ENCODE results near the gene AK9. TPM values are rescaled to one million over a fixed set of nuclear protein-coding genes. Genes with fewer than 3 reads are reported as not detected.
A peak's percentile ranks its signal among the peaks of the same experiment; 100 is the strongest.

Gene AK9
- total and polyA plus RNA-seq, 2 of the 8 experiments (the other 6 are each of a cell fraction or from before 2014, with no cell fraction given): 1.8 to 2.2 TPM

GRCh38 chr6:109490713-109491112 lies 200.3 kb downstream of the AK9 start:
- Histone ChIP-seq H4K20me1 (replicated peaks in 1 of 2; ENCODE audit: control insufficient read depth in 1 of 2, insufficient read depth in 2 of 2, low read length in 2 of 2) (no peaks in the 10 kb centered on the region), H3K4me1 (replicated peaks in 1 of 4; ENCODE audit: control insufficient read depth in 3 of 4, insufficient read depth in 4 of 4, low read length in 3 of 4) (peaks cover 3 to 23% (median 18%) of the 10 kb centered on the region in 4 experiments; a peak in 6 of 7 replicates), H3K4me3 (ENCODE audit: extremely low read depth in 1 of 4, insufficient read depth in 2 of 4, low read depth in 3 of 4, low read length in 4 of 4) (no peak overlapping the region), H3K4me2 (ENCODE audit: insufficient read depth in 1 of 2, low read depth in 2 of 2, low read length in 2 of 2) (peak overlapping the region in 1 of 2 experiments; percentile 59; a peak in 1 of 4 replicates), H3K56ac (replicated peaks; ENCODE audit: insufficient read length, low read depth, low read length) (no peak overlapping the region), H2BK20ac (ENCODE audit: low read length) (no peak overlapping the region), H3K27me3 (replicated peaks in 1 of 4; ENCODE audit: control insufficient read depth in 3 of 4, extremely low read depth in 1 of 4, insufficient read depth in 3 of 4, low read length in 3 of 4) (no peaks in the 10 kb centered on the region), H2AK5ac (ENCODE audit: low read depth, low read length) (no peak overlapping the region), H3K79me1 (ENCODE audit: low read depth, low read length) (no peaks in the 10 kb centered on the region), H3K27ac (ENCODE audit: low read depth, low read length) (no peak overlapping the region), H4K8ac (ENCODE audit: extremely low read depth, insufficient read depth, low read length) (no peak overlapping the region), H3K18ac (ENCODE audit: extremely low read depth, low read length) (no peak overlapping the region), H2BK120ac (replicated peaks; ENCODE audit: low read depth, low read length) (no peak overlapping the region), H2BK5ac (ENCODE audit: low read depth, low read length) (peak overlapping the region; percentile 63; the same call in 1 of the 2 replicates), H3K14ac (ENCODE audit: insufficient read length) (no peak overlapping the region), H3K9me3 (ENCODE audit: insufficient read depth in 2 of 2, low read depth in 1 of 2, low read length in 1 of 2) (no peaks in the 10 kb centered on the region), H3K36me3 (ENCODE audit: control insufficient read depth in 2 of 4, insufficient read depth in 4 of 4, low read length in 3 of 4) (no peaks in the 10 kb centered on the region), H2BK12ac (ENCODE audit: low read depth, low read length) (peak overlapping the region; percentile 30; the same call in 1 of the 2 replicates), H3K4ac (replicated peaks; ENCODE audit: insufficient read length, low read depth, low read length) (peak overlapping the region; percentile 23), H2BK15ac (ENCODE audit: low read length) (no peak overlapping the region), H2AFZ (ENCODE audit: low read length) (0 out of 2 replicates have a peak overlapping the region, but pooled peaks have one; percentile 22), H3K9ac (replicated peaks in 1 of 4; ENCODE audit: extremely low read depth in 1 of 4, low read depth in 3 of 4, low read length in 3 of 4) (no peak overlapping the region), H4K5ac (ENCODE audit: insufficient read length, low read depth, low read length) (peak overlapping the region; percentile 20), H3K79me2 (ENCODE audit: control insufficient read depth in 1 of 2, insufficient read depth in 2 of 2, low read length in 2 of 2) (no peaks in the 10 kb centered on the region), H3K23me2 (ENCODE audit: low read depth, low read length) (0 out of 2 replicates have a peak, but pooled peaks cover 2% of the 10 kb centered on the region), H3K23ac (ENCODE audit: insufficient read length) (no peak overlapping the region), H4K91ac (replicated peaks; ENCODE audit: insufficient read length, low read length) (no peak overlapping the region)
- DNase-seq (ENCODE audit: low read depth in 1 of 2, low spot score in 2 of 2) (peak in 1 of 2 experiments; percentile 41), FAIRE-seq (no peak)
- WGBS, 2 experiments (ENCODE audit: extremely low coverage in 1 of 2, insufficient coverage in 1 of 2, insufficient read length in 1 of 2, insufficient replicate concordance in 2 of 2, low coverage in 1 of 2, low lambda C conversion rate in 2 of 2, missing lambda C conversion rate in 1 of 2): 57% methylated on average over 2 of the region's 2 CpGs; no CpG with 5 or more reads in 1 of the 2 experiments
- ChIA-PET POLR2A (ENCODE audit: partially characterized antibody) (interaction anchor here (1.1 kb wide), 1 partner anchor 34 kb away, joined by 3 read pairs; no protein-coding TSS in a partner anchor), CTCF (ENCODE audit: partially characterized antibody) (interaction anchor here (0.9 to 2.6 kb wide), 6 partner anchors 10 to 295 kb away, joined by 3 to 13 read pairs (median 4); no protein-coding TSS in a partner anchor)
- TF ChIP-seq BRCA1 (IDR thresholded peaks at IDR 0.05; ENCODE audit: low read depth, low read length): no peak
- TF ChIP-seq PHF8 (conservative IDR thresholded peaks at IDR 0.05; ENCODE audit: low read depth, low read length): no peak
- TF ChIP-seq RXRA (IDR thresholded peaks at IDR 0.05; ENCODE audit: insufficient read depth, low read depth, low read length): no peak
- TF ChIP-seq POU5F1 (IDR thresholded peaks at IDR 0.05; ENCODE audit: low read depth, low read length): no peak
- TF ChIP-seq, protein P1, sequence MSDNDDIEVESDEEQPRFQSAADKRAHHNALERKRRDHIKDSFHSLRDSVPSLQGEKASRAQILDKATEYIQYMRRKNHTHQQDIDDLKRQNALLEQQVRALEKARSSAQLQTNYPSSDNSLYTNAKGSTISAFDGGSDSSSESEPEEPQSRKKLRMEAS (IDR thresholded peaks at IDR 0.05): no peak
- no peak for TF ChIP-seq TBP (IDR thresholded peaks at IDR 0.05; ENCODE audit: low read depth, low read length)
- no peak for TF ChIP-seq EP300 (IDR thresholded peaks at IDR 0.05; ENCODE audit: borderline replicate concordance in 1 of 2, low read depth in 2 of 2, low read length in 2 of 2)
